Liver (tissue), 9 donors: ENCODE measurements around the gene RNF8. TPM values are rescaled to one million over a fixed set of nuclear protein-coding genes. Genes with fewer than 3 reads are reported as not detected.

Source experiments
- DNase-seq: peaks from one replicate; pipeline ENCODE4 v3.0.0-alpha.2; 2017; ENCODE audit warnings: low spot score
- H3K27ac ChIP-seq, 2 donors: one replicate each; pipeline ENCODE4 v1.7.0; 2013; ENCODE audit warnings: inconsistent platforms in 2 of 2, low read length in 2 of 2, control low read depth in 1 of 2, low read depth in 1 of 2, mild to moderate bottlenecking in 1 of 2
- H3K27me3 ChIP-seq, 4 donors: one replicate each; pipeline versions ENCODE4 v1.6.1 to v1.7.0; 2013; ENCODE audit warnings: low read length in 3 of 4, inconsistent platforms in 1 of 4, mild to moderate bottlenecking in 1 of 4, moderate library complexity in 1 of 4; ENCODE audit not compliant: control insufficient read depth in 4 of 4, insufficient read depth in 4 of 4
- H3K36me3 ChIP-seq, 4 donors: one replicate each; pipeline versions ENCODE4 v1.6.1 to v1.7.0; 2013; ENCODE audit warnings: low read length in 3 of 4, mild to moderate bottlenecking in 3 of 4, low read depth in 1 of 4, moderate library complexity in 1 of 4; ENCODE audit not compliant: control insufficient read depth in 4 of 4, insufficient read depth in 3 of 4
- H3K4me1 ChIP-seq, 4 donors: one replicate each; pipeline versions ENCODE4 v1.6.1 to v1.7.0; 2013; ENCODE audit warnings: low read length in 3 of 4, mild to moderate bottlenecking in 3 of 4, moderate library complexity in 1 of 4; ENCODE audit not compliant: control insufficient read depth in 4 of 4, insufficient read depth in 4 of 4
- H3K4me3 ChIP-seq, 3 donors: one replicate each; pipeline versions ENCODE4 v1.6.1 to v1.7.0; 2013; ENCODE audit warnings: low read length in 3 of 3, control low read depth in 1 of 3, low read depth in 1 of 3, mild to moderate bottlenecking in 1 of 3
- H3K9ac ChIP-seq, 2 donors: one replicate each; pipeline ENCODE4 v1.7.0; 2013; ENCODE audit warnings: low read length in 2 of 2, mild to moderate bottlenecking in 2 of 2, moderate library complexity in 2 of 2, control low read depth in 1 of 2, low read depth in 1 of 2
- H3K9me3 ChIP-seq, 4 donors: one replicate each; pipeline versions ENCODE4 v1.6.1 to v1.7.0; 2013; ENCODE audit warnings: low read length in 3 of 4; ENCODE audit not compliant: control insufficient read depth in 4 of 4
- ATF3 ChIP-seq: IDR thresholded peaks from 2 replicates; pipeline ENCODE4 v1.6.1; 2016; ENCODE audit warnings: antibody characterized with exemption
- CTCF ChIP-seq: fragments of 150-350 bp; IDR thresholded peaks from 2 replicates; pipeline ENCODE4 v1.5.1; 2017; ENCODE audit warnings: improper control_type of control experiment, low read depth, low read length; ENCODE audit not compliant: missing input control
- EGR1 ChIP-seq, 2 donors: IDR thresholded peaks; 2 replicates each; pipeline ENCODE4 v1.6.1; 2016 to 2018; ENCODE audit warnings: antibody characterized with exemption in 2 of 2, low read depth in 2 of 2
- FOXA1 ChIP-seq: IDR thresholded peaks from 2 replicates; pipeline ENCODE4 v1.6.1; 2016; ENCODE audit warnings: antibody characterized with exemption
- FOXA2 ChIP-seq: IDR thresholded peaks from 2 replicates; pipeline ENCODE4 v1.6.1; 2016; ENCODE audit warnings: antibody characterized with exemption
- GABPA ChIP-seq, 2 donors: IDR thresholded peaks in 1 of 2; conservative IDR thresholded peaks in 1 of 2; 2 replicates each; pipeline ENCODE4 v1.6.1; 2016; ENCODE audit warnings: antibody characterized with exemption in 2 of 2, mild to moderate bottlenecking in 1 of 2, moderate library complexity in 1 of 2
- HNF4A ChIP-seq, 2 donors: conservative IDR thresholded peaks; 2 replicates each; pipeline ENCODE4 v1.6.1; 2016; ENCODE audit warnings: antibody characterized with exemption in 2 of 2, mild to moderate bottlenecking in 2 of 2
- HNF4G ChIP-seq: IDR thresholded peaks from 2 replicates; pipeline ENCODE4 v1.6.1; 2016; ENCODE audit warnings: antibody characterized with exemption
- MAX ChIP-seq: IDR thresholded peaks from 2 replicates; pipeline ENCODE4 v1.6.1; 2016; ENCODE audit warnings: antibody characterized with exemption
- RAD21 ChIP-seq, 2 donors: IDR thresholded peaks; 2 replicates each; pipeline ENCODE4 v1.6.1; 2016; ENCODE audit warnings: antibody characterized with exemption in 2 of 2, mild to moderate bottlenecking in 2 of 2
- REST ChIP-seq: IDR thresholded peaks from 2 replicates; pipeline ENCODE4 v1.6.1; 2016; ENCODE audit warnings: antibody characterized with exemption, mild to moderate bottlenecking
- RXRA ChIP-seq, 2 donors: IDR thresholded peaks; 2 replicates each; pipeline ENCODE4 v1.6.1; 2017 to 2018; ENCODE audit warnings: antibody characterized with exemption in 2 of 2, mild to moderate bottlenecking in 1 of 2
- SP1 ChIP-seq: IDR thresholded peaks from 2 replicates; pipeline ENCODE4 v1.6.1; 2018; ENCODE audit warnings: antibody characterized with exemption, mild to moderate bottlenecking
- TAF1 ChIP-seq: conservative IDR thresholded peaks from 2 replicates; pipeline ENCODE4 v1.6.1; 2016; ENCODE audit warnings: antibody characterized with exemption, mild to moderate bottlenecking
- YY1 ChIP-seq: IDR thresholded peaks from 2 replicates; pipeline ENCODE4 v1.6.1; 2016; ENCODE audit warnings: antibody characterized with exemption, mild to moderate bottlenecking
- ZBTB33 ChIP-seq: IDR thresholded peaks from 2 replicates; pipeline ENCODE4 v1.6.1; 2016; ENCODE audit warnings: antibody characterized with exemption
- WGBS: extraction: QIAGEN DNeasy Blood & Tissue Kit; methylation state at CpG from one replicate; pipeline ENCODE4 v1.1.7; 2013; 5-methylcytosine and 5-hydroxymethylcytosine counted together
- polyA plus RNA-seq, 2 donors: library from polyadenylated mRNA; stranded (reverse) in 1 of 2; unstranded in 1 of 2; fragments of 200-250 nt in 1 of 2; fragments of >200 nt in 1 of 2; fragmentation: Nextera tagmentation in 1 of 2; extraction: Ambion mirVana in 1 of 2; gene quantifications; one replicate each; pipeline versions ENCODE4 v1.2.1 to v1.2.3, GENCODE V29; 2013 to 2015
- total RNA-seq, 2 donors: library from RNA; depleted of rRNA; stranded (reverse); fragments of >200 nt; gene quantifications; one replicate each; pipeline ENCODE4 v1.2.3, GENCODE V29; 2014
- donor health status: healthy.
- donor health status: healthy.
- donor health status: healthy.
- donor health status: healthy.
- donor health status: healthy.

Gene RNF8
- total and polyA plus RNA-seq, 4 donors = 6.1 to 9.9 (median 7.5) TPM

GRCh38 chr6:37323580-37323979 is 30.2 kb upstream of the RNF8 start:
- Histone ChIP-seq H3K4me1 (peaks cover 0 to 14% (median 9%) of the 10 kb centered on the region in 4 donors), H3K9ac (no peak overlapping the region), H3K27ac (no peak overlapping the region), H3K9me3 (no peaks in the 10 kb centered on the region), H3K36me3 (peaks cover 3 to 18% (median 9%) of the 10 kb centered on the region in 4 donors), H3K4me3 (no peak overlapping the region), H3K27me3 (no peaks in the 10 kb centered on the region)
- TF ChIP-seq CTCF (no peak), FOXA2 (no peak), HNF4G (no peak), GABPA (IDR thresholded peaks at IDR 0.05 in 1 of 2, conservative IDR thresholded peaks at IDR 0.05 in 1 of 2) (no peak), EGR1 (IDR thresholded peaks at IDR 0.05; ENCODE audit: low read depth in 2 of 2) (no peak), YY1 (no peak), MAX (no peak), SP1 (no peak), HNF4A (conservative IDR thresholded peaks at IDR 0.05) (no peak), ATF3 (no peak), REST (no peak), RAD21 (IDR thresholded peaks at IDR 0.05) (no peak), ZBTB33 (no peak), TAF1 (no peak), RXRA (IDR thresholded peaks at IDR 0.05) (no peak), FOXA1 (no peak)
- WGBS = 34% methylated on average over 3 of the region's 3 CpGs
- no peak for DNase-seq
